HepG2 (cell line): ENCODE measurements around the gene PMAIP1. TPM values are rescaled to one million over a fixed set of nuclear protein-coding genes. Genes with fewer than 3 reads are reported as not detected.

Source experiments
- CAMTA2 ChIP-seq: sonication (generic); formaldehyde crosslinking; IDR thresholded peaks from 2 replicates; pipeline ENCODE4 v1.4.0; 2020; ENCODE audit warnings: mild to moderate bottlenecking, missing genetic modification reagents, borderline replicate concordance
- CBX1 ChIP-seq: IDR thresholded peaks from one replicate; pipeline ENCODE4 v1.6.1; 2016; ENCODE audit warnings: antibody characterized with exemption, low read depth
- FIP1L1 ChIP-seq: fragments of 200-400 bp; formaldehyde crosslinking; IDR thresholded peaks from 2 replicates; pipeline ENCODE4 v1.6.1; 2018; ENCODE audit warnings: low read depth, mild to moderate bottlenecking, low read length, moderate library complexity, borderline replicate concordance; ENCODE audit not compliant: insufficient read depth
- FOXA1 ChIP-seq, 2 experiments: fragments of 450-650 bp in 1 of 2; sonication (generic) in 1 of 2; formaldehyde crosslinking in 1 of 2; IDR thresholded peaks; 2 replicates each; pipeline versions ENCODE4 v1.4.0 to v1.6.1; 2016 to 2020; ENCODE audit warnings: missing genetic modification reagents in 1 of 2
- MTF1 ChIP-seq: sonication (generic); formaldehyde crosslinking; IDR thresholded peaks from 2 replicates; pipeline ENCODE4 v1.5.0; 2020; ENCODE audit warnings: missing genetic modification reagents
- MTF2 ChIP-seq: sonication (generic); formaldehyde crosslinking; IDR thresholded peaks from 2 replicates; pipeline ENCODE4 v1.5.0; 2020; ENCODE audit warnings: missing genetic modification reagents, borderline replicate concordance
- NBN ChIP-seq: fragments of 450-650 bp; conservative IDR thresholded peaks from 2 replicates; pipeline ENCODE4 v1.6.1; 2017
- NCOA2 ChIP-seq: sonication (generic); formaldehyde crosslinking; IDR thresholded peaks from 2 replicates; pipeline ENCODE4 v1.8.0; 2022; ENCODE audit warnings: inconsistent platforms
- PHF5A ChIP-seq: IDR thresholded peaks from one replicate; pipeline ENCODE4 v1.6.1; 2018; ENCODE audit warnings: low read depth, missing genetic modification reagents; ENCODE audit not compliant: unreplicated experiment
- POLR2AphosphoS2 ChIP-seq: IDR thresholded peaks from 2 replicates; pipeline ENCODE4 v1.6.1; 2011; ENCODE audit warnings: low read depth, low read length, improper control_type of control experiment
- SALL2 ChIP-seq: sonication (generic); formaldehyde crosslinking; IDR thresholded peaks from 2 replicates; pipeline ENCODE4 v1.8.1; 2023; ENCODE audit warnings: mild to moderate bottlenecking, missing genetic modification reagents, inconsistent platforms
- SRSF9 ChIP-seq: fragments of 200-400 bp; formaldehyde crosslinking; IDR thresholded peaks from 2 replicates; pipeline ENCODE4 v1.6.1; 2018; ENCODE audit warnings: borderline replicate concordance, mild to moderate bottlenecking, low read depth, low read length; ENCODE audit not compliant: insufficient read depth, poor library complexity, severe bottlenecking
- ZNF230 ChIP-seq: sonication (generic); formaldehyde crosslinking; IDR thresholded peaks from 2 replicates; pipeline ENCODE4 v1.4.0; 2020; ENCODE audit warnings: mild to moderate bottlenecking, missing genetic modification reagents
- ZNF432 ChIP-seq: sonication (generic); formaldehyde crosslinking; IDR thresholded peaks from 2 replicates; pipeline ENCODE4 v1.5.0; 2020; ENCODE audit warnings: missing genetic modification reagents, mild to moderate bottlenecking, borderline replicate concordance
- ZNF670 ChIP-seq: sonication (generic); formaldehyde crosslinking; IDR thresholded peaks from 2 replicates; pipeline ENCODE4 v1.8.0; 2022; ENCODE audit warnings: mild to moderate bottlenecking, missing genetic modification reagents, borderline replicate concordance
- ZNF710 ChIP-seq: sonication (generic); formaldehyde crosslinking; IDR thresholded peaks from 2 replicates; pipeline ENCODE4 v1.5.0; 2020; ENCODE audit warnings: mild to moderate bottlenecking, missing genetic modification reagents, borderline replicate concordance
- ZNF781 ChIP-seq: sonication (generic); formaldehyde crosslinking; IDR thresholded peaks from 2 replicates; pipeline ENCODE4 v1.5.1; 2020; ENCODE audit warnings: borderline replicate concordance, mild to moderate bottlenecking, missing genetic modification reagents; ENCODE audit errors: not compliant biosample characterization
- ZZZ3 ChIP-seq: sonication (generic); formaldehyde crosslinking; IDR thresholded peaks from 2 replicates; pipeline ENCODE4 v1.4.0; 2020; ENCODE audit warnings: missing genetic modification reagents, mild to moderate bottlenecking, borderline replicate concordance
- polyA plus RNA-seq, 8 experiments: library from polyadenylated mRNA; depleted of rRNA in 3 of 8; stranded (reverse) in 7 of 8; unstranded in 1 of 8; fragments of >200 nt; fragmentation: Illumina TruSeq in 4 of 8; extraction: Trizol in 4 of 8; gene quantifications; 2 replicates each; pipeline versions ENCODE4 v1.2.1 to v1.2.3, GENCODE V29; 2011 to 2016; ENCODE audit warnings: low read depth in 4 of 8, missing spikeins in 1 of 8, mixed read lengths in 1 of 8; ENCODE audit not compliant: insufficient read depth in 1 of 8
- total RNA-seq, 5 experiments: library from RNA; depleted of rRNA; stranded (reverse); fragments of >200 nt; fragmentation: Illumina TruSeq; extraction: Trizol; gene quantifications; 2 replicates each; pipeline ENCODE4 v1.2.3, GENCODE V29; 2016; ENCODE audit warnings: low read depth in 1 of 5
- TF ChIP-seq, protein P1 (sequence below): sonication (generic); formaldehyde crosslinking; IDR thresholded peaks from 2 replicates; pipeline ENCODE4 v1.8.1; 2023; ENCODE audit warnings: mild to moderate bottlenecking, missing genetic modification reagents
- TF ChIP-seq, protein P2 (sequence below), 2 experiments: sonication (generic) in 1 of 2; formaldehyde crosslinking in 1 of 2; IDR thresholded peaks; 2 replicates each; pipeline versions ENCODE4 v1.4.0 to v1.6.1; 2018 to 2020; ENCODE audit warnings: missing genetic modification reagents in 2 of 2, borderline replicate concordance in 1 of 2, low read depth in 1 of 2, mild to moderate bottlenecking in 1 of 2, missing biosample characterization in 1 of 2
- TF ChIP-seq, protein P3 (sequence below): sonication (generic); formaldehyde crosslinking; IDR thresholded peaks from 2 replicates; pipeline ENCODE4 v1.5.0; 2020; ENCODE audit warnings: missing genetic modification reagents

The PMAIP1 gene
- total and polyA plus RNA-seq, 2 of the 13 experiments (the other 11 are each of a cell fraction or from before 2014, with no cell fraction given), result 1.5 to 1.7 TPM

DNA sequence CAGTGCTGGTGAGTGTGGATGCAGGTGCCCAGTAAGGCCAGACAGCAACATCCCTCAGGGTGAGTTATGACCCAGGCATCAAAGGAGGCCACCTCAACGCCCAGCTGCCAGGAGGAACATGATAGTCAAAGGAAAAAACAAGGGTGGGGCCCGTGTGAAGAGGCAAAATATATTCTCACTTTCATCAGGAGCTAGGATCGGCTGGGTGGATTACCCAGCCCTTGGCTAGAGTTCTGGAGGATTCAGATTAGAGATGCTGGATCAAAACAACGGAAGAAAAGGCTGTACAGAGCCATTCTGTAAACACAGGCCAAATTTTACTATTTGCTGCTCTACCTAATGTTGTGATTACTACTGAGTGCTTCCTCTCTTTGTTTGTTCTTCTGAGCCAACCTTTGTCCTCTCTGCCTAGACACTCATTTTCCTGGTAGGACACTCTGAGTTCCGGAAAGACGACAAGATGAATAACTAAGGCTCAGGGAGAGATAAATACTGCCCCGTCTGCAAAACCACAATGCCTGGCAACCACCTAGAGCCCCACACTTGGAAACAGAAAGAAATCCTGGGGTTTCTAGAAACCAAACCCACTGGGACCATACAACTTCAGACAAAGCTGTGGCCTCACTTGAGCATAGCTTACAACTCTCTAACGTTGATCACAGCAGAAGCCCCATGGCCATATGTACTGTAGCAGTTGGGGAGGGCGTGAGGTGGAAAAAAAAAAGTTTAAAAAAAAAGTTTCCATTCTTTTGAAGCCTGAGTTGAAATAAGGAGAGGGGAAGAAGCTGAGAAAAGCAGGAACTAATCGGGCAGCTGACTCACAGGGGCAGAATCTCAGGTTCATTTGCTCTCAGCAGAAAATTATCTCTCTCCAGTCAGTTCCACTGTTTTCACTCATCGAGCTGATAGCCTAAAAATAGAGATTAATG is 17.8 kb upstream of the PMAIP1 start (continued):
- no peak for TF ChIP-seq FIP1L1
- no peak for TF ChIP-seq SRSF9
- no peak for TF ChIP-seq ZNF432 (CRISPR knock-in tag)
- TF ChIP-seq, protein P1, sequence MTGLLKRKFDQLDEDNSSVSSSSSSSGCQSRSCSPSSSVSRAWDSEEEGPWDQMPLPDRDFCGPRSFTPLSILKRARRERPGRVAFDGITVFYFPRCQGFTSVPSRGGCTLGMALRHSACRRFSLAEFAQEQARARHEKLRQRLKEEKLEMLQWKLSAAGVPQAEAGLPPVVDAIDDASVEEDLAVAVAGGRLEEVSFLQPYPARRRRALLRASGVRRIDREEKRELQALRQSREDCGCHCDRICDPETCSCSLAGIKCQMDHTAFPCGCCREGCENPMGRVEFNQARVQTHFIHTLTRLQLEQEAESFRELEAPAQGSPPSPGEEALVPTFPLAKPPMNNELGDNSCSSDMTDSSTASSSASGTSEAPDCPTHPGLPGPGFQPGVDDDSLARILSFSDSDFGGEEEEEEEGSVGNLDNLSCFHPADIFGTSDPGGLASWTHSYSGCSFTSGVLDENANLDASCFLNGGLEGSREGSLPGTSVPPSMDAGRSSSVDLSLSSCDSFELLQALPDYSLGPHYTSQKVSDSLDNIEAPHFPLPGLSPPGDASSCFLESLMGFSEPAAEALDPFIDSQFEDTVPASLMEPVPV (CRISPR knock-in tag), result no peak
- no peak for TF ChIP-seq MTF1 (CRISPR knock-in tag)
- no peak for TF ChIP-seq FOXA1 (IDR thresholded peaks at IDR 0.05)
- TF ChIP-seq FOXA1 (CRISPR knock-in tag; IDR thresholded peaks at IDR 0.05), result peak; percentile 58; the same call in 1 of the 2 replicates
- TF ChIP-seq NBN, result no peak
- TF ChIP-seq POLR2AphosphoS2, result no peak
- no peak for TF ChIP-seq ZNF670 (CRISPR knock-in tag)
- TF ChIP-seq ZNF781 (CRISPR knock-in tag), result no peak
- TF ChIP-seq ZNF710 (CRISPR knock-in tag), result peak; percentile 78
- TF ChIP-seq ZNF230 (CRISPR knock-in tag), result no peak
- no peak for TF ChIP-seq CBX1
- TF ChIP-seq, protein P2, sequence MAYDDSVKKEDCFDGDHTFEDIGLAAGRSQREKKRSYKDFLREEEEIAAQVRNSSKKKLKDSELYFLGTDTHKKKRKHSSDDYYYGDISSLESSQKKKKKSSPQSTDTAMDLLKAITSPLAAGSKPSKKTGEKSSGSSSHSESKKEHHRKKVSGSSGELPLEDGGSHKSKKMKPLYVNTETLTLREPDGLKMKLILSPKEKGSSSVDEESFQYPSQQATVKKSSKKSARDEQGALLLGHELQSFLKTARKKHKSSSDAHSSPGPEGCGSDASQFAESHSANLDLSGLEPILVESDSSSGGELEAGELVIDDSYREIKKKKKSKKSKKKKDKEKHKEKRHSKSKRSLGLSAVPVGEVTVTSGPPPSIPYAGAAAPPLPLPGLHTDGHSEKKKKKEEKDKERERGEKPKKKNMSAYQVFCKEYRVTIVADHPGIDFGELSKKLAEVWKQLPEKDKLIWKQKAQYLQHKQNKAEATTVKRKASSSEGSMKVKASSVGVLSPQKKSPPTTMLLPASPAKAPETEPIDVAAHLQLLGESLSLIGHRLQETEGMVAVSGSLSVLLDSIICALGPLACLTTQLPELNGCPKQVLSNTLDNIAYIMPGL (CRISPR knock-in tag; IDR thresholded peaks at IDR 0.05; ENCODE audit: borderline replicate concordance in 1 of 2, low read depth in 1 of 2), result no peak
- TF ChIP-seq MTF2 (CRISPR knock-in tag), result no peak
- TF ChIP-seq CAMTA2 (CRISPR knock-in tag), result no peak
- TF ChIP-seq NCOA2, result peak; percentile 57; the same call in 1 of the 2 replicates
- TF ChIP-seq, protein P3, sequence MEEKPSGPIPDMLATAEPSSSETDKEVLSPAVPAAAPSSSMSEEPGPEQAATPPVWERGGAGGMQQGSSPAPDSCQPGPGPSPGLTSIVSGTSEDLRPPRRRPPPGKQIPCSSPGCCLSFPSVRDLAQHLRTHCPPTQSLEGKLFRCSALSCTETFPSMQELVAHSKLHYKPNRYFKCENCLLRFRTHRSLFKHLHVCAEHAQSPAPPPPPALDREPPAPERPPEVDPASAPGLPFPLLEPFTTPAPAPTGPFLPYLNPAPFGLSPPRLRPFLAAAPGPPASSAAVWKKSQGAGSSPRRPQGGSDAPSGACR, result no peak
- no peak for TF ChIP-seq PHF5A
- no peak for TF ChIP-seq ZZZ3 (CRISPR knock-in tag)
- no peak for TF ChIP-seq SALL2 (CRISPR knock-in tag)
